Measurements from ENCODE around the gene CRYGS.
"Not testable (repeated sequence)": the region's sequence is repeated elsewhere in the genome, so short reads cannot be mapped to it uniquely, and the experiment has no call there.

CRYGS gene

DNA sequence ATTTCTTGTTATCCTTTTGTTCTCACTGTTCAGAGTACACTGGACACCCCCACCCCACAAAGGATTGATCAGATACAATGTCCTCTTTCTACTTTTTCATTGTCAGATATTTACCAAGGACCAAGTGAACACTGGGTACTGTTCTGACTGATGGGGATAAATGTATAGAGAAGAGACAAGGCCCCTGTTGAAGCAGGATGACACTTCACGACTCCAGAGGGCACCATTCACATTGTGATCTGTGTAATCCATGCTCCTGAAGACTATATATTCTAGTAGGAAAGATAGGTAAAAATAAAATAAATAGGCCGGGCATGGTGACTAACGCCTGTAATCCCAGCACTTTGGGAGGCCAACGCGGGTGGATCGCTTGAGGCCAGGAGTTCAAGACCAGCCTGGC, 7.2 kb upstream of the CRYGS start:
- no peak for DNase-seq

DNA sequence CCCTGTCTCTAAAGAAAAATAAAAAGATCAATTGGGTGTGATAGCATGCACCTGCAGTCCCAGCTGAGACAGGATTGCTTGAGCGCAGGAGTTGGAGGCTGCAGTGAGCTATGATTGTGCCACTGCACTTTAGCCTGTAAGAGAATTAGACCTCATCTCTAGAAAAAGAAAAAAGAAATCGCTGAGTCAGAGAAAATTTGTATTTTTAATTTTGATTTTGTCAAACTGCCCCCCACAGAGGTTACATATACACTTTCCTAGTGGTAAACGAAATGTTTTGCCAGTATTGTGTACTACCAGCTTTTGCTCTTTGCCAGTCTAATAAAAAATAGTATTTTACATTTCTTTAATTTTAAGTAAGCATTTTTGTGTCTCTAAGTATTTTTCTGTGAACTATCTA, 5.3 kb upstream of the CRYGS start:
- no peak for DNase-seq

DNA sequence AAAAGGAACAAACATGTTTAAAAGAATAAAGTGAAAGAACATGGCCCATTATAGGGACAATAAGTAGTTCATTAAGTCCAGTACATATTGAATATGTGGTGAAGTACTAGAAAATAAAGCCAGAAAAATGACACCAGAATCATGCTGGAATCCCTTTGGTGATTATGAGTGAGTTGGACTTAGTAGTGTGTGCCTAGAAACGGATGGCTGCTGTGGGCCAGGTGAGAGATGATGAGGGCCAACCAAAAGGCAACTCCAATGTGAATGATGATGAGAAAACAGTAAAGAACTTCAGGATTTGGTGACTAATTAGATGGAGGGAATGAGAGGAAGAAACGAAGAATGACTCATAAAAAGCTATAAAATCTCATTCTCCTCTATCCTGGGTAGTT, 3.3 kb downstream of the CRYGS start:
- DNase-seq, result no peak

DNA sequence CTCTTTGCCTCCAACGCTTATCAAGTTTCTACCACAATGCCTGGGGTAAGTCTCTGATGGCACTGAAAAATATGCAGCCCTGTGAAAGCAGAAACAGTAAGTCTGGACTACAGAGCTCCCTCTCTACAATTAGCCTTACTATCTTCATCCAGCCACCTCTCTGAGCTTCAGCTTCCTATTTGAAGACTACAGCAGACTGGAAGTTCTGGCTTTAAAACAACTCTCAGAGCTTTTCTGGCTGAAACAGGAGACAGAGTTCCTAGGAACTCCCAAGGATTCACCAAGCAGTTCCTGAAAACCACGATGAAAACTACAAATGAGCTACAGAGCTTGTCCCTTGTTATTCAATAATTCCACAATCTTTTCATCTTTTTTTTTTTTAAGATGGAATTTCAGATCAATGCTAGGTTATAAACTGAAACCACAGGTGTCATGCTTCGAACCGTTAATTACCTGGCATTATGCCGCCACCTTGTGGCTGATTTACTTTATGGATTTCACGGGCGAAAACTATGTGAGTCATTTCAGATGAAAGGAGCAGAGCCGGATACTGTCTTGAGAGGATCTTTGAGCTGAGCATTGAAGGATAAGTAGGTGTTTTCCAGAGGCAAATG, 3.9 kb downstream of the CRYGS start:
- DNase-seq, result peak; percentile 44

DNA sequence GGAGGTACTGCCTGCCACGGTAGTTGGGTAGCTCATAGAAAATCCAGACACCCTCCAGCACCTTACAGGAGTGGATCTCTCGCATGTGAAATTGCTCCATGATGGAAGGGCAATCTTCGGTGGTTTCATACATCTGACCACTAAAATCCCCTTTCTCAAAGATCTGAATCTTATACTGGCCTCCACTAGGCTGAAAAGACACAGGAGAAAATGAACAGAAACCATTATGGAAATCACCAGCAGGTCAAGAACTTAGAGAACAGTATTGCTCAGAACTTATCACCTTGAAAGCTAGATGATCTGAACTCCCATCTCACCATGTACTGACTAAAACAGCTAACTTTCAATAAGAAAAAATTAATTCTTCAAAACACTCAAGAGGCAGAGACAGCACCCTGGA, 5.4 kb downstream of the CRYGS start:
- no peak for DNase-seq

DNA sequence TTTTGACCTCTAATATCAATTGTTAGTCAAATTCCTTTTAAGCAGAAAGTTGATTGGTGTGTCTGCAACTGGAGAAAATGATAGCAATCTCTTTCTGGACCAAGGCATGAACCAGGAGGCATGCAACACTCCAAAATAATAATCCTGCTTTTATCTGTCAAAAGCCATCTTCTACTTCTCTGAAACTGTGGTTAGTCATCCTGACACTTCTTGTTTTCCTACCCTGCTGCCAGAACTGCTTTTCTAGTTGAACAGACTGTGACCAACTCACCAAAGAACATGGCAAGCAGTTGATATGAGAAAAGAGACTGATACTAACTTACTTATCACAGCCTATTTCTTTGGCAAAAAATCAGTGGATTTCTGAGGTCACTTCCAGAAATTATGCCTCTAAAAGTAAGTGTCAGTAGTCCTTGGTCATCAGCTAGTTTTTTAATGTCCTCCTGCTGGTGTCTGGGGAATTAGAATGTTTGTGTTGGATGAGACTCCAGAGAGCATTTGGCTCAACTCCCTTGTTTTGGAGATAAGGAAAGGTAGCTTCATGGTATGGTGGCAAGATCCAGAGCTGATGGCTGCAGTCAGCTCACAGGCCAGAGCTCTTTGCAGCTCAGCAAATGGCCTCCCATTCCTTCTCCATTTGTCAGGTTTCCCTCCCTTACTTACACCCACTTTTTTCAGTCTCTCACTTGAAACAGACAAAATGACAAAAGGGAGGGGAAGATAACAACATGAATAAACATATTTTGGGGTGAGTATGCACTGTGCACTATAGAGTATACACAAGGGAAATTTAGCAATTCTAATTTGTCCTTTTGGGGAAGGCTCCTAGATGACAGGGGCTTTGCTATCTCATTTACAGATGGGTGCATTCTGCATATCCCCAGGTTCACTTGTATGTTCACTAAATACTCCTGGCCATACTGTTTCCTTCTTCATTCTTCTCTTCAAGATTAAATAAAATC, 7.0 kb downstream of the CRYGS start:
- DNase-seq, result no peak

DNA sequence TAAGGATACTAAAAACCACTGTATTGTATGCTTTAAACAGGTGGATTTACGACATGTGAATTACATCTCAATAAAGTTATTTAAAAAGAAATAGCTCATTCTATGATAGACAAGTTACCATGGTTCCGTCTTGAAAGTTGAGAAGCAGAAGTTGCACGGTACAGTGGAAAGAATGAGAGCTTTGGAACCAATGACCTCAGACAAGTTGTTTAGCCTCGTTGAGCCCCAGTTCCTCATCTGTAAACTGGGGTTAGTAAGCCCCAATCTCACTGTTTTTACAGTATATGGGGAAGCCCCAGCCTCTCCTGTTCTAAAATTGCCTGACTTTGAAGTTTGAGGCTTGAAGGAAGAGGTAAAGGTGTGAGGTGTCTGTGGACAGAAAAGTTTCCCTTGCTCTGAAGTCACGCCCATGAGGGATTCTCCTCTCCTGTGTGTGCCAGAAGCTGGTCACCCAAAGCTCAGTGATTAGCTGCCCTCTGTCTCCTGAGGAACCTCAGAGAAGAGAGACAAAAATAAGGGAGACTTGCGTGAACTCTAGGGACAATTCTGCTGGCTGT, 10.0 kb downstream of the CRYGS start:
- no peak for DNase-seq

DNA sequence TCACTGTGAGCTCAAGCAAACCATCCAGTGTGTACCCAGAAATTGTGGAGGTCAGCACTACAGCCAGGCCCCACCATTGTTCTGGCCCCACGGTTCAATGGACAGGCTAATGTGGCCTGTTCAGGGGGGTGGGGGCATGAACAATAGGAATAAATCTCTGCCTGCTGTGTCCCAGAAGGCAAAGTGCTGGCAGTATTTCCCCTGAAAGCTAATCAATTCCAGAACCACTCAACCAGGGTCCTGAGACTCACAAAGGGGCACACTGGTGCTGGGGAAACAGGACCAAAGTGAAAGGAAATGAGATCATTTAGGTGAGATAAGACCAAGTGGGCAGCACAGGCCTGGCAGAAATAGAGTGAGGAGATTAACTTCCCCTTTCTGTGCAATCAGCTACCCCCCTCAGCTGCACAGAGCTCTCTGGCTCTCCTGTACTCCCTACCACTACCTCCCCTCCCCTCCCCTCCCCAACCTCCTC, 11.5 kb downstream of the CRYGS start:
- no peak for DNase-seq

DNA sequence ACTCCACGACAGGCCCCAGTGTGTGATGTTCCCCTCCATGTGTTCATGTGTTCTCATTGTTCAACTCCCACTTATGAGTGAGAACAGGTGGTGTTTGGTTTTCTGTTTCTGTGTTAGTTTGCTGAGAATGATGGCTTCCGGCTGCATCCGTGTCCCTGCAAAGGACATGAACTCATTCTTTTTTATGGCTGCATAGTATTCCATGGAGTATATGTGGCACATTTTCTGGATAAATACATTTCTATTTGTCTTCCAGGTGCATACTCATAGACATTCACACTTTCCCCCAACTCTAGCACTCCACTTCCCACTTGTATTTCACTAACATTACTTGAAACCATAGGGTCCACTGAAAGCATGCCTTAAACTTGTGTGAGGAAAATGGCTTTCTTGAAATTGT, 12.5 kb downstream of the CRYGS start:
- DNase-seq, result not testable (repeated sequence)

DNA sequence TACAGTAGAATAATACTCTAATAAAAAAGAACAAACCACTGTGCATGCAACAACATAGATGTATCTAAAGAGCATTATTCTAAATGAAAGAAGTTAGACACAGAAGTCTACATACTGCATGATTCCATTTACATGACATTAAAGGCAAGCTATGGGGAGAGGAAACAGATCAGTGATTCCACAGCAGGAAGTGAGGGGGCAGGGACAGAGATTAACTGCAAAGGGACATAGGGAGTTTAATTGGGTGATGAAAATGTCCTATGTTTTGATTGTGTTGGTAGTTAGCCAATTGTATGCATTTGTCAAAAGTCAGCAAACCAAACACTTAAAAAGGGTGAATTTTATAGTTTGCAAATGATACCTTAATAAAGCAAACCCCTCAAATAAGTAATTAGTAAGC, 13.8 kb downstream of the CRYGS start:
- no peak for DNase-seq

DNA sequence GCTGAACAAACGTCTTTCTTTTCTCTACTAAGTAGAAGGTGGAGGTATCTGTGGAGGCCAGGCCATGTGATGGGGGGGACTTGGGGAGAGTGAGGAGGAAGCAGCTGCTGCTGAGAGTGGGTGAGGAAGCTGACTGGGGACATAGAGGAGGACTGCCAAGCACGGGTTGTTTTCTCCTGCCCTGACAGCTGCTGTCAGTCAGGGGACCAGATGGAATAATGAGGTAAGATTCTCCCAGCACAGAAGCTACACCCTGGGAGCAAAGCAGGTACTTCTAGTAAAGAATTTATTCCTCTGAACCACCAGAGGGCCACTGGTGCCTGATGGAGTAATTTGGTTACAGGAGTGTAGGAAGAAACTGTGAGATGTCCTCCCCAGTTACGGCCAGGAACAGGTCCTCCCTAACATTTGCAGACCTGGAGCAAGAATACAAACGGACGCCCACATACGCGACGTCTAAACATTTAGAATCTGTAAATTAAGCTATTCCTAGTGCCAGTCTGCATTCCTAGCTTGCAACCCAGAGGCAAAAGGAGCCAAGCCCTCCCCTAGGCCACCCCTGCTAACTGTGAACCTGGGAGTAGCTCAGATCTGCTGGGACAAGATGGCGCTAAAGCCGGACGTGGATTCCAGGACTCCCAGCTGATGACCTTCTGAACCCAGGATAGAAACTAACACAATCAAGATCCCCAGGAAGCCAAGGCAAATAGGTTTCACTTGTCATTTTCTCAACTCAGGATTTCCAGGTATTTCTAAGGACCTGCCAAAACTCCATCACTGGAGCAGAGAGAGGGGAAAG, 14.8 kb downstream of the CRYGS start:
- DNase-seq, result no peak

DNA sequence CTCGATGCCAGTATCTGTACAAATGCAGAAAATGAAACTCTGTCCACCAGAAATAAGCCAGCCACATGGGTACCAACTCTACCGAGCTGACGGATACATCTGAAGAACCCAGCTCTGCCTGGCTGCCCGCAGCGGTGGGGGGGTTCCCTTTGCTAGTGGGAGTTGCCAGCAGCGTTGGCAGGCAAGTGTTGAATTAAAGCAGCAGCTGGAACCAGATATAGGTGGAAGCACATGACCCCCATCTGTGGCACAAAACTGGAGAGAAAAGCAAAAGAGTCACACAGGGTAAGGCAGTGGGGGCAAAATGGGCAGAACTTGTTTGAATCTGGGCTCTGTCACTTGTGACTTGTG, 17.9 kb downstream of the CRYGS start:
- no peak for DNase-seq

DNA sequence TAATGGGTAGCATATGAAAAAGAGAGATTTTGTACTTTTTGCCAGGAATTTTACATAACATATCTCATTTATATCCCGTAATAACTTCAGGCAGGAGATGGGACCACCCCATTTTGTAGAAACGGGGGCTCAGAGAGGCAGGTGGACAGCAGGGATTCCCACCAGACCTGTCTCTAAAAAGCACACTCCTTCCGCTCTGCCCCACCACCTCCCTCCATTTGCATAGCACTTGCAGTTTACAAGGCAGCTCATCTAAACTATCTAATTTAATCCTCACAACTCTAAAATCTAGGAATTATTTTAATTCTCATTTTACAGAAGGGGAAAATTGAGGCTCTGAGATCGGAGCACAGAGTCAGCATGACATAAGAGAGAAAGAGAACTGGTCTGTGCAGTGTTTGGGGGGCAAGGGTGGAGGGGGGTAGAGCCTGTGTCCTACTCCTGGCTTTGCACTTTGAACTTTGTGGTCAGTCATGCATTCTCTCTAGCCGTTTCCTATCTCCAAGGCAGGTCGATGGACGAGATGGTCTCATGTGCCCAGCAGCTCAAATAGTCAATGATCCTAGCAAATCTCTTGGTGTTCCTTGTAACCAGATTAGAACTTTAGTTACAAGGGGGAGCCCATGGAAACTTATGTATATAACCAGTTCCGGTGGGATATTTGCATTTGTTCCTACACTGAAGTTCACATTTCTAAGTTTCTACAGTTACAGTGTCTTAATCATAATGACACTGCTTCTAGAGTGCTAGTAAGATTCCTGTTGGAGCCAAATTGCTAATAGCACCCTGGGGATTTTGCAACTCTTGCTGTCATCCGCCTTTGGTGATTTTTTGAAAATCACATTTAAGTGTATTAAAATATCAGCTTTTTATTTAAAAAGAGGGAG, 18.6 kb downstream of the CRYGS start:
- DNase-seq, result no peak

DNA sequence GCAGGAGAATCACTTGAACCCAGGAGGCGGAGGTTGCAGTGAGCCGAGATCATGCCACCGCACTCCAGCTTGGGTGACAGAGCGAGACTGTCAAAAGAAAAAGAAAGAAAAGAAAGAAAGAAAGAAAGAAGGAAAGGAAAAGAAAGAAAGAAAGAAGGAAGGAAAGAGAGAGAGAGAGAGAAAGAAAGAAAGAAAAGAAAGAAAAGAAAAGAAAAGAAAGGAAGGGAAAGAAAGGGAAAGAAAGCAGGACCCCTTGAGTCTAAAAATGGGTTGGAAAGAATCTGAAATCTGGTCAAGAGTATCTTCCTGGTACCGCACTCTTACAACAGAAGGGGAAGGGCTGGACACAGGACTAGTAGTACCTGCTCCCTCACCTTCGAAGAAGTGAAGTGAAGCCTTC, 19.6 kb downstream of the CRYGS start:
- DNase-seq, result no peak

DNA sequence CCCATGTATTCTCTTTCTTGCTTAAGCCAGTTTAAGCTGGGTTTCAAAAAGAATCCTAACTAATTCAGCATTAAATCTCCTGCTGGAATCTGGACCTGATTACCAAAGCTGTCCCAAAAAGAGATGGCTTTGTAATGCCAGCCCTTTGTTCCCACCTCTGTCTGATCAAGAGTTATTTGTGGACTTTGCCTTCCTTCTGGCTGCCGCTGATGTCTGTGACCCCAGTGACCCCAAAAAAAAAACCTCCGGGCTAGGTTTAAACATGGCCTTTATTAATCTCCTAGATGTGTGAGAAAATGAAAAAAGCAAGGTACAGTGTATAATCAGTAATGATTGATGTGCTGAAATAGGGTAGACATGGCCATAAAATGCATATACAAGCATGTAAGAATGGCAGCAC, 20.7 kb downstream of the CRYGS start:
- no peak for DNase-seq

DNA sequence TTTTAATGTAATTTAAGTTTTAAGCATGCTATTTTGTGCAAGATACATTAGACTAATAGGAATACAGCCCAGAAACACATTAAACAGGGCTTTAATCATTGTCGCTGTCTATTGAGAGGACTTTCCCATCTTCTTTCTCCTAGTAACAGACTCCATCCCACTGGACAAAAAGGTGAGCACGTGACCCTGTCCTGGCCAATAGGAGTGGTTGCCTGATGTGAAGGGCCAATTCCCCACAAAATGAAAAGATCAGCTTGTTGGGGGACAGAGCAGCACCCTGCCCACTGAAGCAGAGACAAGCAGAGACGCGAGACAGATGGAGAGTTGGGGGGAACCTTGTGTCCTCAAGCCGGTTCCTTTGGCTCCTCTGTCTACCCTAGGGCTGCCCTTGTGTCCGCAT, 21.2 kb downstream of the CRYGS start:
- no peak for DNase-seq

DNA sequence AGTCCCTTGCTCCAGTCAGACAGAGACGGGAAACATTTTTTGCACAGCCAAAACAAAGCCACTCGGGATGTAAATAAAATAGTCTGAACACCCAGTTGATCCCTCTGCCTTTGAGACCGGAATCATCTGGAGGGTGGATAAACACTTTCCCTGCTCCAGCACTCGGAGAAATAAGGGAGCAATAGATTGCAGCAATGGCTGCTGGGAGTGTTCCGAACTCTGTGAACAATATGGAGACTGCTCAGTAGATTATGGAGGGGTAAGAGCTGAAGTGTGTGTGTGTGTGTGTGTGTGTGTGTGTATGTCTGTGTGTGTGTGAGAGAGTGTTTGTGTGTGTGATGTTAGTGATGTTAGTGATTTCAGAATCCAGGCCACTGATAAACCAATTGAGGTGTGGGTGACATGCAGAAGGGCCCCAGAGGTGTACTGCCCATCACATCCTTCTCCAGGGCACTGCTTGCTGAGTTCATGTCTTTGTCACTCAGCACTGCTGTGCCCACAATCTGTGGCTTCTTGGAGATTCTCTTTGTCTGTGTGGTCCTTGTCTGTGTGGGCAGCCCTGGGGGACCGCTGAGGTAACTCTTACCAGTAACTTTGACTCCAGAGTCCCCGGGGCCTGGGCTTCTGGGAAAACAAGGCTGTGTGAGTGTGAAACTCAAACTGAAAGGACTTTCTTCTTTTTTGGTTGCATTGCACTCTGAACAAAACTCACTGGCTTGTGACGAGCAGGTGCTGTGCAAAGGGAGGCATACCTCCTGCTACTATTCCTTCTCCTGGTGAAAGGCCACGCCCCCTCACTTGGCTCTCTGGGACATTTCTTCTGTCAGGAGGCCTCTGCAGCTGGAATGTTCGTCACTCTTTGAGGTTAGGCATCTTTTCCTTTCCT, 23.0 kb downstream of the CRYGS start:
- DNase-seq, result no peak

DNA sequence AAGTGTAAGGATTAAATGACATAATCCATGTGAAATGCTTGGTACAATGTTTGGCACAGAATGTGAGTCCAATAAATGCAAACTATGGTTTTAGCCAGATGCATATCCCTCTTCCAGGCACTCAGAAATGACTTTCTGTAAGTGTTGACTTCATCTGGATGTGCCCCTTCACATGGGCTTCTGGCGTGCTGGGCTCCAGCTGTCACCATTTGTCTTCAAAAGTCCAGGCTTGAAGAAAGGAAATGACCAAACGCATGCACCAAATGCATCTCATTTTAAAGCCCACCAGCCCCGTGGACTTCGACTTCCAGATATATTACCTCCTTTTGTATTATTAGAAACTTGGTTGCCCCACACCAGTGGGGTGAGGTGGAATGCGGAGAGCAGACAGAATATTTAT, 23.7 kb downstream of the CRYGS start:
- DNase-seq, result no peak

DNA sequence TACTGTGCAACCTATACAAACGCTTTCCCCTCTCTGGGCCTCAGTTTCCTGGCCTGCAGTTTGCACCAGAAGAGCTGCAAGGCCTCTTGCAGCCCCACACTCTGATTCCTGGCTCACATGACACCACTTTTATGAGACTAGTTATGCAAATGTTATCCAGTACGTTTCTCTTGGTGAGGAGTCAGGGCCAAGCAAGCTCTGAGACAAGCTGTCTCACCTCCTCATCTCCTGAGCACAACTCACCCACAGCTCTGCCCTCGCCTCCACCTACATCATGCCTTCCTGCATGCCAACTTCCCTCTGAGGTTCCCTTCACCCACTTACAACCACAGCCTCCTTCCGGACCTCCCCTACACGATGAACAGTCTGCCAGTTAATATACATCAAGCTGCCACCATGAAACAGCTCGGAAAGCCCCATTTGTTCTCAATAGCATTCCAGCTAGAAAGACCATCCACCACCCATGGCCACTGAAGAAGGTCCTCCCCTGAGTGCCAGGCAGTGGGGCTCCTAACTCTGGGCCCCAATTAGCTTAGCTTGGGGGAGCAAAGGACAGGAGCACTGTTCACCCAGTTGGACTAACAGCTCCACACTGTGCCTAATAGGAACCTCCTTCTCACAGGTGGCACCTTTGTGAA, 25.0 kb downstream of the CRYGS start:
- no peak for DNase-seq

DNA sequence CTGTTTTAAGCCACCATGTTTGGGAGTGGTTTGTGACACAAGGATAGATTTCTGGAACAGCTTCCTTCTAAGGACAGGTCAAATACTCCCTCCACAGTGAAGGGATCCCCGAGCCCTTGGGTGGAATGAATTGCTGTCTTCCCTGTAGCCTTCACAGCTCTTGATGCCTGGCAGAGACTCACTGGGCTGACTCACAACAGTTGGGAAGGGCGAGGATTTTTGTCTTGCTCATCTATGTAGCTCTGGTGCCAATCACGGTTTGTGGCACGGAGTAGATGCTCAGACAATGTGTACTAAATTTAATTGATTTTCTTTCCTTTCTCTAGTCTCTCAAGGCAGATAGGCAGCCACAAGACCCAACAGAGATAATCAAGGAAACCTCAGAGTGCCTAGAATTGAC, 27.0 kb downstream of the CRYGS start:
- DNase-seq, result no peak

DNA sequence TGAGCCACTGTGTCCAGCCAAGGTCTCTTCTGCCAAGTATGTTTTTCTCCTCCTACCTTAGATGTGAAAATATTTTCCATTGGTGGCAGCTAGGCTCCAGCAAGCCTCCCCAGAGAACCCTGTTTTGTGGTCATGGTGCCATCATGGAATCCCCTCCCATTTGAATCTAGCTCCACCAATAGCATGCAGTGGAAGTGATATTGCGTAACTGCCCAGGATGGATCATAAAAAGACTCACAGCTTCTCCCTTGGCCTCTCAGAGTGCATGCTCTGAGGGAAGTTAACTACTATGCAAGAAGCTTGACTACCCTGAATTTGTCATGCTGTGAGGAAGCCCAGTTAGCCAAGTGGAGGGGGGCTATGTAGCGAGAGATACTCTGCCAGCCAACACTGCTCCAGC, 27.5 kb downstream of the CRYGS start:
- DNase-seq, result no peak
